HPDE6-E6E7 (cell line): ENCODE results near the gene SRSF10.
"Not testable (repeated sequence)": the region's sequence is repeated elsewhere in the genome, so short reads cannot be mapped to it uniquely, and the experiment has no call there.

ENCODE experiments used
- DNase-seq: peaks from one replicate; pipeline ENCODE4 v3.0.0; 2011; ENCODE audit warnings: missing footprints; ENCODE audit errors: extremely low spot score

SRSF10 gene

DNA sequence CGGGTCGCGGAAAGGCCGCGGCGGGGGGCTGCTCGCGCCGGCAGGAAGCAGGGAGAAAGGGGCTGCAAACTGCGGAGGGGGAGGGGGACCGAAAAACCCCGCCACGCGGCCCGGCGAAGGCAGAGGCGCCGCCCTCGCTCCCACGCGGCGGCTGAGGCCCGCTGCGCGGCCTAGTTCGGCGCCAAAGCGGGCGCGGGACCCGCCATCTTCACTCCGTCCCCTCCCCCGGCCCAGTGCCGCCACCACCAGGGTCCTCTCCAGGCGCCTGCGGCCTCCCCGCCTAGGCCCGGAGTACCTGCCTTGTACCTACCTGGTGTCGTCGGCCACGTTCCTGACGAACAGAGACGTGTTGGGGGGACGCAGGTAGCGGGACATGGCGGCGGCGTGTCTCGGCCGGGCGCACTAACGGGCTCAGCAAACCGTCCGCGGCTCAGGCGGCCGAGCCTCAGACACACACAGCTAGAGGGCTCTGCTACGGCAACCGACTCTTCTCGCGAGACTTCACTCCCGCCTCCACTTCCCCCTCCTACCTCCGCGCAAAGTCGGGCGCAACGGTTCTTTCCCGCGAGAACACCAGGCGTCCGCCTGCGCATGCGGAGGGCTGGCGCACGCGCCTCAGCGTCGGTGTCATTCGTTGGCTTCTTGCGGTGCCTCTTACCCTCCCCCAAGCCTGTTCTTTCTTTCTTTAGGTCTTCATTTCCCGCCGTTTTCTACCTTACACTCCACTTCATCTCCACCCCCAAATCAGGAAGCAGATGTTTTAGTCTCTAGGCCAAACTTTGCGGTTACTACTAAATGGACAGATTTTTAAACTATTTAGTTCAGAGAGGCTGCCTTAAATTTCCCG lies at the start of gene SRSF10:
Gene SRSF10, minus strand, starts transcription at position 447 of the 847 bp plus-strand sequence. Its CDS starts 72 bp downstream, at position 375.
- peak; percentile 94 for DNase-seq

DNA sequence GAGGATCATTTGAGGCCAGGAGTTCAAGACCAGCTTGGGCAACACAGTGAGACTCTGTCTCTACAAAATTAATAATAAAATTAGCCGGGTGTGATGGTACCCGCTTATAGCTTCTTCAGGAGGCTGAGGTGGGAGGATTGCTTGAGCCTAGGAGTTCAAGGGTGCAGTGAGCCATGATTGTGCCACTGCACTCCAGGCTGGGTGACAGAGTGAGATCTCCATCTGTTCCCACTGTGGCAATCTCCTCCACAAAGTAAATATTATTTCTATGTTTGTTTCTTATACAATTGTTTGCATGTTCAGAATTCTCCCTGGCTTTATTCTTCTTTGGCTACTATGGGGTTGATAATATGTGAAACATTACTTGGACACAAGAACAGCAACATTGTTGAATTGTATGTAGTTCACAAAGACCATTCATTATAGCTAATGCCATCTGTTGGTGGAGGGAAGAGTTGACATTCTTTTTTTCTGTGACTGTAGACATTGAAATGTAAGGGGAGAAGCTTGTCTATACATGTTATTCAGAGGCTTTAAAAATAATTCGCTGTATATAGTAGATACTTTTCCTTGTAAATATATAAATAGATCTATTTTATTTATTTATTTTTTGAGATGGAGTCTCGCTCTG lies 47.8 kb upstream of the SRSF10 start:
- no peak for DNase-seq

DNA sequence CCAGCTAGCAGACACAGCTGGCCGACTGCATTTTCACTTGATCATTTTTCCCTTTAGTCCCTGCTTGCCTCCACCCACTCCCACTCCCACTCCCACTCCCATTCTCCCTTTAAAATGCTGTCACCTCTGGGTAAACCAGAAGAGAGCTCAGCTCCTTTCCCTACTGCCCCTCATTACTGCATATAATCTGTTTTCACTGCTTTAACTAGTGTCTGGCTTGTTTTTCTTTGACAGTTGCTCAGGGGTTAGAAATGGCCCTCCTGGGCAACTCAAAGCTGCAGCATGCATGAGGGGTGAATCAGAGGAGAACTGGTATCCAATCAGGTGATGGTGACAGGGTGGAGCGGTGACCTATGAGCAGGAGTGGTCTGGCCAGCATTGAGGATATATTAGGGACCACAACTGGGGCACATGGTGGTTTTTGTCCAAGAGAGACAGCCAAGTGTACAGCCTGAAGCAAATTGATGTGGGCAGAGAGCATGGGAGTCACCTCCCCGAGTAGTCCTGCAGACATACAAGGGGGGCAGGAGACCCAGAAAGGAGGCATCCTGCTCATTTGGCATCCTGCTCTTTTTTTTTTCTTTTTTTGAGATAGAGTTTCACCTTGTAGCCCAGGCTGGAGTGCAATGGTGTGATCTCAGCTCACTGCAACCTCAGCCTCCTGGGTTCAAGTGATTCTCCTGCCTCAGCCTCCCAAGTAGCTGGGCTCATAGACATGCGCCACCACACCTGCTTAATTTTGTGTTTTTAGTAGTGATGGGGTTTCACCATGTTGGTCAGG lies 42.6 kb upstream of the SRSF10 start:
- peak; percentile 53 for DNase-seq

DNA sequence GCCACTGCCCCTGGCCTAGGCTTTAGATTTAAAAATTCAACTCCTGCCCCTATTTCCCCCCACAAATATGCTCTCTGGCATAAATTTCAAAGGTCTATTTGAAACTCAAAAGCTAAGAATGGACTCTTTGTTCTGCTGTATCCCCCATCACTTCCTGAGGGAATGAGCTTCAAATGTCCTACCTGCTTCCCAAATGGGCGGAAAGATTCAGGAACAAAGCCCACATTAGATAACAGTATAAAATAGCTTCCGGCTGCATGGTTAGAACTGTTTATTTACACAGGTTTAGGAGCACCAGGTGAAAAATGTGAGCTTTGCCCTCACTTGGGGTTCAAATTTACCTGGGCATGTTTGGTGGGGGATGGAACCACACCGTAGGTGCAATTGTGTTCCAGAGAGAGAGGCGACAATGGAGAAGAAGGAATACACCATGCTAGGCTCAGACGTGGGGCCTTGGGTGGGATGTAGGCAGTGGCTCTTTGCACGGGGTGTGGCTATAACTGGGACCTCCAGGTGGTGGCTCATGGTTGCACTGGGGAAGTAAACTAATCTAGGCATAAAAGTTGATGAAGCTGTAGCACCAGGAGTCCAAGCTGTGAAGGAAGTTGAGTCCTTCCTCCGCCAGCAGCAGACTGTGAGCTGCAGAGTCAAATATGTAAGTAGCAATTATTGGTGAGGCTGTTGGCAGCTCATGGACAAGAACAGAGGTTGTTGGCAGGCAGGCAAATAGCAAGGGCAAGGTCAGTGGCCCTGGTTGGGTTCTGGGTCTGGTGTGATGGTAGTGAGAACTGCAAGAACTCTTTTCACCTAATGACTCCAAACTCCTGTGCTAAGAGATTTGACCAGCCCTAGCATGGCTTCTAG lies 41.5 kb upstream of the SRSF10 start:
- no peak for DNase-seq

DNA sequence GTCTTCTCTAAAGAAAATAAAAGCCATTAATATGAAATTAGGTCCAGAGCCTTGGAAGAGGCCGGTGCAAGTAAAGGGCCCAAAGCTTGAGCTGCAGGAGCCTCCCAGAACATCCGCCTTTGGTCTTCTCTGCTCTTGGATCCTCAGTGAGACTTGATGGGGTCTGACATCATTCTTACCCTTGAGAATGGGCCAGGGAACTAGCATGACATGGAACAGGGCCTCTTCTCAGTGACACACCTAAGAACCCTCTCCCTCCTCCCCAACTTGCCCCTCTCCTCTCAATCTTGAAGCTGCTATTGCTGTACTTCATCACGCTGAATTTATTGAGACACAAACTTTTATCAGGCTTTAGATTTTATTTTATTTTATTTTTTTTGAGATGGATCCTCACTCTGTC lies 40.3 kb upstream of the SRSF10 start:
- DNase-seq = no peak

DNA sequence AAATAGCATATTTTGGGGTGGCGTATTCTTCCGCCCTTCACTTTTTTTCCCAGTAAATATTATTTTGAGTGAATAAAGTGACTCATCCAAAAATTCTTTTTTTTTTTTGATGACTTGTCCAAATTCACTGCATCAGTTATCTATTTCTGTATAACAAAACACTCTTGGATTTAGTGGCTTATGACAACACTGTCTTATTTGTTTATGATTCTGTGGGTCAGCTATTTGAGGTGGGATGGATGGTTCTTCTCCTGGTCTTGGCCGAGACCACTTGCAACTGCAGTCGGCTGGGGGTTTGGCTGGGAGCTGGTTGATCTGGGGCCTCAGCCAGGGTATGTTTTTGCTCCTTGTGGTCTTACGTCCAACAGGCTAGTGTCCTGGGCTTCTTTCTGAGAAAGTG lies 39.9 kb upstream of the SRSF10 start:
- no peak for DNase-seq

DNA sequence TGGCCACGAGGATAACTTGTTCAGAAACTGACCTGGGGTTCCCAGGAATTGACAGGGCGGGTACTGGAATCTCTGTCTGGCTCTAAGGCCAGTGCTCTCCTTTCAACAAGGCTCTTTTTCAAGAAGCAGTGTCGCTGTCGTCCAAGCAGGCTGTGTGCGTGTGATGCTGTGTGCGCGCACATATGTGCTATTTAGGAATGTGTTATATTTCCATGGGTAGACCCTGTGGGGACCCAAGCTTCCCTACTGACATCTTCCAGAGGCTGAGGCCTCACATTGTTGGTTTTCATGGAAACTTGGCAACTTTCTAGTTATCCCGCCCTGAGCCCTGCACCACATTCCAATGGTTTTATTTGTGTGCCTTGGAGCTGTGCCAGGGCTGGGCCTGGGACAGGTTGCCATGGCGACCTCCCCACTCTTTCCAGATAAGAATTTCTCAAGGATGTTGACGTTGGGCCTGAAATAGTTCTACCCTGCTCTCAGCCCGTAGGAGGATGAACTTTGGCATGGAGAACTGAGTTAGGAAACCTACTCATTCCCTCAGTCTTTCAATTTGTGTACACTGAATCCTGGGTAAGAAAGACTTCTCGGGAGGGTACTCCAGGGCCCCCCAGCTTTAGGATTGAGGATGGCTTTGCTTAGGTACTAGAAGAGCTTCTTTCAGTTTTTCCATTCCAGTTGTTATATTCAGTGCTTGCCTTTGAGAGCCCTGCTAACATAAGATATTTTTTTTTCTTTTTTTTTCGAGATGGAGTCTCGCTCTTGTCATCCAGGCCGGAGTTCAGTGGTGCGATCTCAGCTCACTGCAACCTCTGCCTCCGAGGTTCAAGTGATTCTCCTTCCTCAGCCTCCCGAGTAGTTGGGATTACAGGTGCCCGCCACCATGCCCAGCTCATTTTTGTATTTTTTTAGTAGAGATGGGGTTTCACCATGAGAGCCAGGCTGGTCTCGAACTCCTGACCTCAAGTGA lies 38.8 kb upstream of the SRSF10 start:
- DNase-seq = peak; percentile 85

DNA sequence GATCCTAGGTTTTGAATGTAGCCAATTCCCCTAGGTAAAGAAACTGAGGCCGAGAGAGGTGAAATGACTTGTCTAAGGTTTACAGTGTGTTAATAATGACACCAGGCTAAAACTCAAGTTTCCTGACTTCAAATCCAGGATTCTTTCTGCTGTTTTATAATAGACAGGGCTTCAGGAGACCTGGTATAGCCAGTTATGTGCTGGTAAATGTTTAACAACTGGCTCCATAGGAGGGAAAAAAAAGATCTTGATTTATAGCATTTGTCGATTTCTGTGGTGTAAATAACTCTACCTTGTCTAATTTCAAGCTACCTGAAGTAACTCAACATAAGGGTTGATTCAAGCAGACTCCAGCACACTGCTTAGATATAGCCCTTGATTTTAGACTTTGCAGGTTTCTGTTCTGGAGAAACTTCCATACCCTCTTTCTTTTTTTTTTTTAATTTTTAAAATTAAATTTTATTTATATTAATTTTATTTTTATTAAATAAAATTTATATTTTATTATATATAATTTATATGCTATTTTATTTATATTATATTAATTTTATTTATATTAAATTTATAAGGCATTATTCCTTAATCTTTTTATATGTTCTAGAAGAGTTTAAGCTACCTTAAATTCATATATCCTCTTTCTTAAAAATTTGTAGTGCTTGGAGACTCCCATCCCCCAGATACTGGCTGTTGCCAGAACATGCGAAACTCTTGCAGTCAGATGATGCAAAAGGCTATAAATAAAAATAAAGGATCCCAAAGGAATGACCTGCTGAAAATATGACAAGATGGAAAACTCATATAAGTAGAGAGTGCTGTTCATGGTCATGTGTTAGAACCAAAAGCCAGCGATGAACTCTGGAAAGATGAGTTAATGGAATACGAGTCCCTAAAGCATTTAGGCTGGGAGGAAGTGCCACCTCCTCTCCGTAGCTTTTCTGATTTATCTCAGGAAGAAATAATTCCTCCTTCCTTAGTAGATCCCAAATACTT lies 35.4 kb upstream of the SRSF10 start:
- DNase-seq = no peak

DNA sequence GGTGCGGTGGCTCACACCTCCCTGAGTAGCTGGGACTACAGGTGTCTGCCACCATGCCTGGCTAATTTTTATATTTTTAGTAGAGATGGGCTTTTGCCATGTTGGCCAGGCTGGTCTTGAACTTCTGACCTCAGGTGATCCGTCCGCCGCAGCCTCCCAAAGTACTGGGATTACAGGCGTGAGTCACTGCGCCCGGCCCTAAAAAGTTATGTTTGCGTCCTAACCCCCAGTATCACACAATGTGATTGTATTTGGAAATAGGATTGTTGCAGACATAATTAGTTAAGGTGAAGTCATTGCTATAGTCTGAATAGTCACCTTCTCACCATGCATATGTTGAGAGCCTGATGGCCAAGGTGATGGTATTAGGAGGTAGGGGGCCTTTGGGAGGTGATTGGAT lies 32.8 kb upstream of the SRSF10 start:
- DNase-seq = not testable (repeated sequence)

DNA sequence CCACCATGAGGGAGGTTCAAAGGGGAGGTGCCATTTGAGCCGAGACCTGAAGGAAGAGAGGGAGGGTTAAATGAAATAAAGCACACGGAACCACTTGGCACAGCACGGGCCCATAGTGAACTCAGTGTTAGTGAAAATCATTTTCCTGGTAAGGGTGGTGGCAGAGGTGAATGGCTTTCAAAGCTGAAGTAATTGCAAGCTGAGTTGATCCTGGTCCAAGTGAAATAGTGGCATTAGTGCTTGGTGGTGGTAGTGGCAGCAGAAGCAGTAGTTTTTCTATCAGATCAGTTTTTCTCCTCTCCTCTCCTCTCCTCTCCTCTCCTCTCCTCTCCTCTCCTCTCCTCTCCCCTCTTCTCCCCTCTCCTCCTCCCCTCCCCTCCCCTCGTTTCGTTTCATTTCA lies 30.5 kb upstream of the SRSF10 start:
- no peak for DNase-seq

DNA sequence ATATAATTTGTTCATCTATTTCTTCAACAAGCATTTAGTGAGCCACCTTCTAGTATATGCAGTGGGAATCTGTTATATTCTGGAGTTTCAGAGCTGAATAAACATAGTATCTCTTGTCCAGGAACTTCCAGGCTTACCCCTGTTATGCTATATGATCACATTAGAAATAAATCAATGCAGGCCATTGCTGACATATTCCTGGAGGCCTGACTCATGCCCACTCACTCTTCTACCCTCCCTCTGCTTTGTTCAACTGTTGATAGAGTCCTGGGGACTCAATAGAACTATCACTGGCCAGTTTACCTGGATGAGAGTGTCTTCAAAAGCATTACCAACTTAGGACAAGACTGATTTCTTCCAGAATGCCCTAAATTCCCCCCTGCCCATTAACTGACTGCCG lies 29.3 kb upstream of the SRSF10 start:
- DNase-seq = peak; percentile 58

DNA sequence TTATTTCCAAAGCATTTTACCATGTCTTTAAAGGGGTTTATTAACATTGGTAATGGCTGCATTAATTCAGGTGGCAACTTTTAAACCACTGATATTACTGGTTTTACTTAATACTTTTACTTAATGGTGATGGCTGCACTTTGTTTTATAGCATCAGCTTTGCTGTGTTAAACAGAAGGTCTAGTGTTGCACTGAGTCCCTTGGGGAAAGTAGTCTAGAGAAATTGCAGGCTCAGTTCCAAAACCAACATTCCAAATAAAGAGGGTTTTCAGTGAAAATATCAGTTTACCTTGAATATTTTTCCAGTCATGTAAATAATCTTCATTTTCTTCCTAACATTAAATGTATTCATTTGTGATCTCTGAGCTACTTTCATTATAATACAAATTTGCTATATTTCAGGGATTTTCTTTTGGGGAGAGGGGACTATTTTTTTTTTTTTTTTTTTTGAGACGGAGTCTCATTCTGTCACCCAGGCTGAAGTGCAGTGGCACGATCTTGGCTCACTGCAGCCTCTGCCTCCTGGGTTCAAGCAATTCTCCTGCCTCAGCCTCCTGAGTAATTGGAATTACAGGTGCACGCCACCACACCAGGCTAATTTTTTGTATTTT lies 28.6 kb upstream of the SRSF10 start:
- DNase-seq = not testable (repeated sequence)

DNA sequence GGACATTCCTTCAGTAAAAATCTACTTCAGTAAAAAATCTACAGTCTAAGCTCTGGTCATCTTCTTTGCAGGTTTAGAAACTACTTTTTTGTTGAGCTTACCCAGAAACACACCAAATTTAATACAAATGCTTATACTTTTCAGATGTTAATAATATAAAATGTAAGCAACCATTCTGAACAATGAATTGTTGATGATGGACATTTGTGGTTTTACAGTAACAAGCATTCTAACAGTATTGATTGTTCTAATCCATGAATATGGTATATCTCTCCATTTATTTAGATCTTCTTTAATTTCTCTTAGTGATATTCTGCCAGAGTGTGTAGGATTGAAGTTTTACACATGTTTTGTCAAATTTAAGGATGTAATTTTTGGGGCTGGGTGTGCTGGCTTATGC lies 27.0 kb upstream of the SRSF10 start:
- DNase-seq = no peak

DNA sequence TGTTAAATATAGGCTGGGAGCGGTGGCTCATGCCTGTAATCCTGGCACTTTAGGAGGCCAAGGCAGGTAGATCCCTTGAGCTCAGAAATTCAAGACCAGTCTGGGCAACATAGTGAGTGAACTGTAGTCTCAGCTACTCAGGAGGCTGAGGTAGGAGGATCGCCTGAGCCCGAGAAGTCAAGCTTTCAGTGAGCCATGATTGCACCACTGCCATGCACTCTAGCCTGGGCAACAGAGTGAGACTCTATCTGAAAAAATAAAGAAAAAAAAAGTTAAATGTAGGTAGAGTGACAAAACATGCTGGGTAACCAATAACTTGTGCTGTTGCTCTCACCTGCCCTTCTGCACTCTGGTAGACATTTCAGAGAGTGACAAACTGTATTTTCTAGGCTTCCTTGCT lies 25.0 kb upstream of the SRSF10 start:
- DNase-seq = no peak

DNA sequence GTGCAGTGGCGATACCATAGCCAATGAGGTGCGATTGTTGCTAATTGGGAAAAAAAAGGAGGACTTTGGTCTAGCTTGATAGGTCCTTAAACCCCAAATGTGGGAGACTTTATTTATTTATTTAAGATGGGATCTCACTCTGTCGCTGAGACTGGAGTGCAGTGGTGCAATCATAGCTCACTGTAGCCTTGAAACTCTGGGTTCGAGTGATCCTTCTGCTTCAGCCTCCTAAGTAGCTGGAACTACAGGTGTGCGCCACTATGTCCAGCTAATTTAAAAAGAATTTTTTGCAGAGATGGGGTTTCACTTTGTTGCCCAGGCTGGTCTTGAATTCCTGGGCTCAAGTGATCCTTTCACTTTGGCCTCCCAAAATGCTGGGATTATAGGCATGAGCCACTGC lies 24.0 kb upstream of the SRSF10 start:
- DNase-seq = no peak

DNA sequence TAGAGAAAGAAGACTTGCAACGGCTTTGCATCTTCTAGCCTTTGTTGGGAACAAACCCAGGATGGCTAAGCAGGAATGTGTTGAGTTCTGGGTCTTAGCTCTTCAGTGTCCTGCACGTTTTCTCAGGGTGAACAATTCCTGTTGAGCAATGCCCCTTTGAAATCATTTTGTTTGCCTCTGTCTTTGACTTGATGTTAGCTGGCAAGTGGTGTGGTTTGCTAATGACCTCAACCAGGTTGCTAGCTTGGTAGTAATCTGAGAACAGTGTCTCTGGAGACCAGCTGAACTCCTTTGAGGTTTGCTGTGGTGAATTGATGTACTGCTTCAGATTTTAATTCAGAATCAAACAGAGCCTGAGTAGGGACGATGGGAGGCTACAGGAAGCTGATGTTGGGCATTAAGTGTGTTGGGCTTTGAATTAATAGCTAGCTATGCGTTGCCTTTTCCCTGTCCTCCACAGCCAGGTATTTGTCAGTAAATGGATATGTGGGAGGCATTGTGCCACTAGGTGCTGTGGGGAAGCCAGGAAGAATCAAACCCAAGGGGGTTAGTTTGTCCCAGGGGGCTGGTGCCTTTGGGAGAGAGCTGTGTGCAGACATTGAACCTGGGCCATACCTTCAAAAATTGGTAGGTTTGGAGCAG lies 23.3 kb upstream of the SRSF10 start:
- no peak for DNase-seq

DNA sequence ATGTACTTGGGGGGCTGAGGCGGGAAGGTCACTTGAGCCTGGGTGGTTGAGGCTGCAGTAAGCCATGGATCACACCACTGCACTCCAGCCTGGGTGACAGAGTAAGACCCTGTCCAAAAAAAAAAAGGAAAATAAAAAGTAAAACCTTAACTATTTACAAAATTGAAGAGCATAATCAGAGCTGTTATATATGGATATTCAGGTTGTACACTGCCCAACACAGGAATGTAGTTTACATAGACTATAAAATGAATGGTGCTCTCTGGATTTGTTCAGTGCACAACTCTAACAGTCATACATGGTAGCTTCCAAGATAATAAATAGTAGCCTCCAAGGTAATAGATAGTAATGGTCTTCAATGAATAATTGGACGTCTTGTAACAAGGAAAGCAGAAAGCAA lies 22.6 kb upstream of the SRSF10 start:
- DNase-seq = no peak

DNA sequence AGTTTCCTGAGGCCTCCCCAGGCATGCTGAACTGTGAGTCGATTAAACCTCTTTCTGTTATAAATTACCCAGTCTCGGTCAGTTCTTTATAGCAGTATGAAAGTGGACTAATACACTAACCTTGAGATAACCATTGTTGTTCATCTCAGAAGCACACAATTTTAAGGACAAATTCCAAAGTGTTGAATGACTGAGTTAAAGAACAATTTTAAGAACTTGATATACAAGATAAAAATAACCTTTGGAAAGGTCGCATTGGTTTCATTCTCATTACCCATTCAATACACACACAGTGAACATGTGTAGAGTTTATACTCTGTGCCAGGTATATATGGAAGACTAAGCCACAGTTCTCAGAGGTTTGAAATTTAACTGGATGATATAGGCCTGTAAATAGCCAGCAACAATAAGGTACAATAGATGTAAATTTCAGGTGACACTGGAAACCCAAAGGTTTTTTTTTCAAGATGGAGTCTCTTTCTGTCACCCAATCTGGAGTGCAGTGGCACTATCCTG lies 19.1 kb upstream of the SRSF10 start:
- no peak for DNase-seq
